Retina (tissue), 1 donor: ENCODE measurements around the gene KRTAP4-11.
"Not testable (repeated sequence)": the region's sequence is repeated elsewhere in the genome, so short reads cannot be mapped to it uniquely, and the experiment has no call there.

Experiments used
- DNase-seq: peaks from one replicate; pipeline ENCODE4 v3.0.0-alpha.2; 2016

The KRTAP4-11 gene

GRCh38 chr17:41123292-41123990 is 5.3 kb upstream of the KRTAP4-11 start:
- not testable (repeated sequence) for DNase-seq

DNA sequence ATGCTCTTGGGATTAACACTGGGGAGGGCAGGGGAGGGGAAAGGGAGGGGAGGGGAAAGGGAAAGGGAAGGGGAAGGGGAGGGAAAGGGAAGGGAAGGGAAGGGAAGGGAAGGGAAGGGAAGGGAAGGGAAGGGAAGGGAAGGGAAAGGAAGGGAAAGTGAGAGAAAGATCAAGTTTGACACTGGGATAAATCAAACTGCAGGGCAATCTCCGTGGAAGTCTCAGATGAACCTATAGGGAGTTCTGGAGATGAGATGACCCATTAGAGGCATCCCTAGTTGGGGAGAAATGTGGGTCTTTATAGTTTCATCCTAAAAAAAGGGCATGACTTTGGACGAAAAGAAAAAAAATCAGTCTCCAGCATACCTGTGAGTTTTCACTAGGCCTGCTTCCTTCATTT is 3.6 kb upstream of the KRTAP4-11 start:
- no peak for DNase-seq

DNA sequence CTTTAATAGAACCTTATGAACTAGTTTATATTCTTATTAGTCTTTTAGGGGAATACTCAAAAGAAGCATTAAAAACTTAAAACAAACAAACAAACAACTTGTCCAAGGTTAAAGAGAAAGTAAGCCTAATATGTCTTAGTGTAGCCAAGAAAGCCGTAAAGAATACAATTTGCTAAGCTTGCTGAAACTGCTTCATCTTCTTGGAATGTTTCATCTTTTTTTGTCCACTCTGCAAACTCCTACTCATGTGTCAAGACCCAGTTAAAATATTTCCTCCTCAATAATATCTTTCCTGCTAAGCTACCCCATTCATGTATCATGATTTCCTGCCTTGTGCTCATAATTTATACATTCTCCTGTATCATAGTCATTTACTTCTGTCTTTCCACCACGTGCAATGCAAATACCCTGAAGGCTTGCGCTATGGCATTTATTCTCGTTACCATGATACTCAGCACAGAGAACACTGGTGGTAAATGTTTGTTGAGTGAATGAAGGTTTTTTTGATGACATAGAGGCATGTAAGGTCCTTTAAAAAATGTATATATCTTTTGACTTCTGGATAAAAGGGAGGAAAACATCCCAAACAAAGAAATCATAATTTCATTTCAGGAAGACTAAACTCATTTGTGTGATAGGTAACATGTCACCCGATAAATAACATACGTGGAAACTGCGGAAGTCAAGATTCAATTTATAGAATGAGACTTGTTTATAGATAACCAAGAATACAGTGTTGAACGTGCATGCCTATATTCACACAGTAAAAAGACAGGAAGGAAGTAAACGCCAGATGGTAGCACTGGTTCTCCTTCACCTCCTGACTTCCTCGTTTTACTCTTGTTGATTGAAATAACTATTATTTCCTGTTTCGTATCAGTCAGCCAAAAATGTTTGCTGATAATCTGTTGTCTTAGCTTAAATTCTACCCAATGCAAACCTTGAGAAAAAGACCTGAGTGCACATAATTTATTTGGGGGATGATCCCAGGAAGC is 1.8 kb upstream of the KRTAP4-11 start:
- DNase-seq: not testable (repeated sequence)

DNA sequence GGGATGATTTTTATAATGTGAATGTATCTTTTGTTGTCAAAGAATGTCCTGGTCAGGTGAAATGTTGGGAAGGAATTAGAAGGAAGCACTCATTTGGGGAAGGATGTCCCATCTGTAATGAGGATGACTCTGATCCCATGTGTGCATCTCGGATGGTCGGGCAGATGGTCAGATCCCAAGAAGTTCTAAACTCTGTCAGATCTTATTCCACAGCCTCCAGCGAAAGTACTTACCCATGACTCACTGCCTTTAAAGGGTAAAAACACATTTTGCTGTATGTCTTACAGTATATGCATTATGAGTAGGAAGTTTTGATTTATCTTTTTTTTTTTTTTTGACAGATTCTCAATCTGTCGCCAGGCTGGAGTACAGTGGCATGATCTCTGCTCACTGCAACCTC is 548 bp upstream of the KRTAP4-11 start:
- no peak for DNase-seq

- no peak for DNase-seq
Observed at GRCh38 chr17:41116297-41116696, 1.9 kb downstream of the KRTAP4-11 start.

- DNase-seq: no peak
Observed at GRCh38 chr17:41111151-41111885, 6.9 kb downstream of the KRTAP4-11 start.

DNA sequence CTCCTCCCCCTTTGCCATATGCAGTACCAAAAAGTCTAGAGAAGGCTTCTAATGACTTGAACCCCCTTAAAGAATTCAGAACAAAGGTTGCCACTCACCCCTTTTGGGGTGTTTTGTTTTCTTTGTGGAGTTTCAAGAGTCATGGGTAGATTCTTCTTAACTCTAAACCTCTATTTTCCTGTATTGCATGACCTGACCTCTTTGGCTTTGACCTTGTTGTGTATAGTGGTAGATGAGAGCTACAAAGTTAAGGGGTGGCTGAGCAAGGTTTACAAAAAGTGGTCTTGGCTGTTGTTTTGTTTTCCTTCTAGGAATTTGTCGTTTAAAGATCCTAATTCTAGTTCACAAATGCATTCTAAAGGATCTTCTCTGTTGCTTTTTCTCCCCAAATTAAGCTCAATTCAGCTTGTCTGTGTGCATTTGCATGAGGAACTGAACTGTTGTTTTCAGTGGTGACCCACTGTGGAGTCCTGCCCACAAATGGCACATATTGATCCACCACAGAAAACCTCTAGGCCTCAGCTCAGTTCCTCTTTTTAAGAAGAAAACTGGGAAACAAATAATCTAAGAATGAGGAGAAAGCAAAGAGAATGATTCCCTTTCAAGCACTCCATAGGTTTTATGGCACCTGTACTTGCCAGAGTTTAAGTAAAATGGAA is 9.3 kb downstream of the KRTAP4-11 start:
- not testable (repeated sequence) for DNase-seq

DNA sequence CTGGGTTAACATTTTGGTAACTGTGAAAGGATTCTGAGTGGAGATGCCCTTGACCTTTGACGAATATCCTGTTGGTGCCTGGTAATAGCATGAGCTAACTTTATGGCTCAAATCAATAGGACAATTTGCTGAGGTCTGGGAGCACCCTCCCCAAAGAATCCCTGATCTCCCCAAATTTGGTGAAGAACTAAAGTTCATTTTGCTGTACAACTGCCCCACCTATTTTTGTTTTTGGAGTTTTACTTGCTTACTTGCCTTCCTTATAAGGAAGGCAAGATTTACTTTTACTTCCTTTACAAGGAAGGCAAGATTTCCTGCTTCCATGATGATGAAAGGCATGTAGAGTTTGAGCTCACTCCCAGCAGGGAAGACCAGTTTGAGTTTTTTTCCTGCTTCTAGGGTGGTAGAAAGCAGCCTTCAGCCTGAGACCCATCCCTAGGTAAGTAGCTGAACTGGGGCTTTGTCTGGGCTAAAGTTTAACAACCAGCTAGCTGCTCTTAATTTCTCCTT is 10.2 kb downstream of the KRTAP4-11 start:
- DNase-seq: no peak

DNA sequence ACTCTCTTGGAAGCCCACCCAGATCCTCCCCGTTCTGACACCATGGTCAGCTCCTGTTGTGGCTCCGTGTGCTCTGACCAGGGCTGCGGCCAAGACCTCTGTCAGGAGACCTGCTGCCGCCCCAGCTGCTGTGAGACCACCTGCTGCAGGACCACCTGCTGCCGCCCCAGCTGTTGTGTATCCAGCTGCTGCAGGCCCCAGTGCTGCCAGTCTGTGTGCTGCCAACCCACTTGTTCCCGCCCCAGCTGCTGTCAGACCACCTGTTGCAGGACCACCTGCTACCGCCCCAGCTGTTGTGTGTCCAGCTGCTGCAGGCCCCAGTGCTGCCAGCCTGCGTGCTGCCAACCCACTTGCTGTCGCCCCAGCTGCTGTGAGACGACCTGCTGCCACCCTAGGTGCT is 12.8 kb downstream of the KRTAP4-11 start, which contains the start of gene KRTAP4-9:
TSS of gene KRTAP4-9 (plus strand) at position 43 of the 400 bp plus-strand sequence. CDS start at position 43, 0 bp downstream.
- DNase-seq: not testable (repeated sequence)

DNA sequence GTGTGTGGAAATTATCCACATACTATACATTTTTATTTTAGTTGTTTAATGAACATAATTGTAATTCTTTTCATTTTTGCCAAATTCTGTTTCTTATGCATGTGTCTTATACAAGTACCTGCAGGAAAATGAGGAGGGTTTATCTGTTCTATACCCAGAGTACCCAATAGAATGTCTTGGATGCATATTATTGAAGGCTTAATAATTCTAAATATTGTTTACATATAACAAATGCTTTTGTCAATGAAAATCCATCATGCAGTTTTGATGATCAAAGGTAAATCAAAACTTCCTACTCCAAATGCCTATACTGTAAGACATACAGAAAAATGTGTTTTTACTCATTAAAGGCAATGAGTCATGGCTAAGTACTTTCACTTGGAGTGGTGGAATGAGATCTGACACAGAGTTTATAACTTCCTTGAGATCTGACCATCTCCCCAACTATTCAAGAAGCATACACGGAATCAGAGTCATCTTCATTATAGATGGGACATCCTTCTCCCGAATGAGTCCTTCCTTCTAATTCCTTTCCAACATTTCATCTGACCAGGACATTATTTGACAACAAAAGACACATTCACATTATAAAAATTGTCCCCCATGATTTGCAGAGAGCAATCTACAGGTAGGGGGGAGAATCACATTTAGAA is 13.7 kb downstream of the KRTAP4-11 start:
- not testable (repeated sequence) for DNase-seq

DNA sequence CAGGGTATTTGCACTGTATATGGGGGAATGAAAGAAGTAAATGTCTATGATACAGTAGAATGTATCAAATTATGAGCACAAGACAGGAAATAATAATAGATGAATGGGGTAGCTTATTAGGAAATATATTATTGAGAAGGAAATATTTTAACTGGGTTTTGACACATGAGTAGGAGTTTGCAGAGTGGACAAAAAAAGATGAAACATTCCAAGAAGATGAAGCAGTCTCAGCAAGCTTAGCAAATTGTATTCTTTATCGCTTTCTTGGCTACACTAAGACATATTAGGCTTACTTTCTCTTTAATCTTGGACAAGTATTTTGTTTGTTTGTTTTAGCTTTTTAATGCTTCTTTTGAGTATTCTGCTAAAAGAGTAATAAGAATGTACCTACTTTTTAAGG is 14.3 kb downstream of the KRTAP4-11 start:
- no peak for DNase-seq

- peak; percentile 12 for DNase-seq
Observed at GRCh38 chr17:41101586-41102259, 16.4 kb downstream of the KRTAP4-11 start, which contains the start of gene KRTAP4-16. Gene KRTAP4-16, minus strand, starts transcription at chr17:41102209. Its CDS starts 0 bp downstream, at chr17:41102209.

- not testable (repeated sequence) for DNase-seq
Observed at GRCh38 chr17:41099682-41100480, 18.3 kb downstream of the KRTAP4-11 start.

DNA sequence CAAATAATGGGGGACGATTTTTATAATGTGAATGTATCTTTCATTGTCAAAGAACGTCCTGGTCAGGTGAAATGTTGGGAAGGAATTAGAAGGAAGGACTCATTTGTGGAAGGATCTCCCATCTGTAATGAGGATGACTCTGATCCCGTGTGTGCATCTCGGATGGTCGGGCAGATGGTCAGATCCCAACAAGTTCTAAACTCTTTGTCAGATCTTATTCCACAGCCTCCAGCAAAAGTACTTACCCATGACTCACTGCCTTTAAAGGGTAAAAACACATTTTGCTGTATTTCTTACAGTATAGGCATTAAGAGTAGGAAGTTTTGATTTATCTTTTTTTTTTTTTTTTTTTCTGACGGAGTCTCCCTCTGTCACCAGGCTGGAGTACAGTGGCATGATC is 19.7 kb downstream of the KRTAP4-11 start:
- no peak for DNase-seq

DNA sequence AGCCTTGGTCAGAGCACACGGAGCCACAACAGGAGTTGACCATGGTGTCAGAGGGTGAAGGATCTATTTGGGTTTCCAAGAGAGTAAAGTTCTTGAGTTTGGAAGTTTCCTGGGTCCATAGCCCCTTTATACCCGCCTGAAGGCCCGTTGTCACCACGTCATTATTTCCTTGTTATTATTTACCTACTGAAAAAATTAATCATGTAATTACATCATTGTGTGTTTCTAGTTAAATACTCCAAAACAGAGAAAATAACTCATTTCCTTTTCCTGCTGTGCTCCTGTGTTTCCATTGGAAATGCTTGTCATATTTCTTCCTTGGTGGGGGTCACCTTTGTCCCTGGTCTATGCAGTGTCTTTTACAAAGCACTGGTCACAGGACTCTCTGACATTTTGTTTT is 20.1 kb downstream of the KRTAP4-11 start, which contains the start of gene KRTAP4-8:
TSS of gene KRTAP4-8 (minus strand) at position 101 of the 400 bp plus-strand sequence. CDS start at position 43, 58 bp downstream.
- DNase-seq: no peak

DNA sequence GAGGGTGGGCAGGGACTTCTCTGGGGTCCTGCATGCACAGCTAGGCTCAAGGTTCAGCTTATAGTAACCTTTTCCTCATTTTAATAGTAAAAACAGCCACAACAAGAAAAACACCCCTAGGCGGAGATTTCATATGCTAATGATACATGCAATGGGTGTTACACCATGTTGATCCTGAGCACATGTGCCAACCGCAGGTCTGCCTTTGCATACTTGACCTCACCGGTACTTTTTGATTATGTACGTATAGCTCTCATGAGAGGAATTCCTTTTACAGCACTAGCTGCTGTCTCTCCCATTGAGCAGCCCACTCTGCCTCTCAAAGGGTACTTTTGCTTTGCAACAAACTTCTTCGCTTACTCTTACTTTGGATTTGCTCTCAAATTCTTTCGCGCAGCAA is 22.1 kb downstream of the KRTAP4-11 start:
- DNase-seq: no peak

DNA sequence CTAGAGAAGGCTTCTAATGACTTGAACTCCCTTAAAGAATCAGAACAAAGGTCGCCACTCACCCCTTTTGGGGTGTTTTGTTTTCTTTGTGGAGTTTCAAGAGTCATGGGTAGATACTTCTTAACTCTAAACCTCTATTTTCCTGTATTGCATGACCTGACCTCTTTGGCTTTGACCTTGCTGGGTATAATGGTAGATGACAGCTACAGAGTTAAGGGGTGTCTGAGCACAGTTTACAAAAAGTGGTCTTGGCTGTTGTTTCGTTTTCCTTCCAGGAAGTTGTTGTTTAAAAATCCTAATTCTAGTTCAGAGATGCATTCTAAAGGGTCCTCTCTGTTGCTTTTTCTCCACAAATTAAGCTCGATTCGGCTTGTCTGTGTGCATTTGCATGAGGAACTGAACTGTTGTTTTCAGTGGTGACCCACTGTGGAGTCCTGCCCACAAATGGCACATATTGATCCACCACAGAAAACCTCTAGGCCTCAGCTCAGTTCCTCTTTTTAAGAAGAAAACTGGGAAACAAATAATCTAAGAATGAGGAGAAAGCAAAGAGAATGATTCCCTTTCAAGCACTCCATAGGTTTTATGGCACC is 29.3 kb downstream of the KRTAP4-11 start:
- DNase-seq: not testable (repeated sequence)

- not testable (repeated sequence) for DNase-seq
Observed at GRCh38 chr17:41084100-41084856, 33.9 kb downstream of the KRTAP4-11 start, which contains the start of gene KRTAP4-7. Gene KRTAP4-7, plus strand, starts transcription at chr17:41084150. Its CDS starts 57 bp downstream, at chr17:41084207.
